H1 (cell line): ENCODE measurements around the gene DEPP1. TPM values are rescaled to one million over a fixed set of nuclear protein-coding genes. Genes with fewer than 3 reads are reported as not detected.

ENCODE experiments used
- CEBPB ChIP-seq: IDR thresholded peaks from 2 replicates; pipeline ENCODE4 v1.6.1; 2012; ENCODE audit warnings: low read depth, low read length
- EP300 ChIP-seq, 2 experiments: IDR thresholded peaks; 1 replicate in 1 of 2; 2 replicates in 1 of 2; pipeline ENCODE4 v1.6.1; 2011 to 2012; ENCODE audit warnings: low read depth in 2 of 2, low read length in 2 of 2, mild to moderate bottlenecking in 2 of 2, borderline replicate concordance in 1 of 2, inconsistent platforms in 1 of 2, moderate library complexity in 1 of 2
- HDAC6 ChIP-seq: IDR thresholded peaks from one replicate; pipeline ENCODE4 v1.7.1; 2012; ENCODE audit warnings: low read depth, mild to moderate bottlenecking, inconsistent platforms, low read length, moderate library complexity
- SUZ12 ChIP-seq: fragments of 200-600 bp; sonication (generic); IDR thresholded peaks from 2 replicates; pipeline ENCODE4 v1.6.1; 2012; ENCODE audit warnings: mild to moderate bottlenecking, inconsistent platforms, low read length, moderate library complexity, mixed read lengths
- TAF1 ChIP-seq: IDR thresholded peaks from 2 replicates; pipeline ENCODE4 v1.6.1; 2011; ENCODE audit warnings: mild to moderate bottlenecking, low read depth, low read length
- polyA plus RNA-seq, 7 experiments: library from polyadenylated mRNA; depleted of rRNA in 3 of 7; stranded (reverse) in 5 of 7; unstranded in 2 of 7; fragments of >200 nt in 5 of 7; fragments of 200-250 nt in 2 of 7; gene quantifications; 1 replicate in 5 of 7; 2 replicates in 1 of 7; 4 replicates in 1 of 7; pipeline versions ENCODE4 v1.2.1 to v1.2.3, GENCODE V29; 2011 to 2013; ENCODE audit warnings: missing spikeins in 2 of 7, mixed read lengths in 2 of 7
- total RNA-seq: library from RNA; stranded (reverse); fragmentation: NEBNext Ultra II Directional; extraction: Animal tissue kit (Norgen Biotek cat#: 25700); gene quantifications from 2 replicates; pipeline ENCODE4 v1.2.1, GENCODE V29; 2021
- TF ChIP-seq, protein P1 (sequence below): IDR thresholded peaks from 2 replicates; pipeline ENCODE4 v1.6.1; 2011; ENCODE audit warnings: low read depth, mild to moderate bottlenecking, low read length; ENCODE audit not compliant: insufficient read depth
- TF ChIP-seq, protein P2 (sequence below): fragments of 300-600 bp; sonication (generic); IDR thresholded peaks from 2 replicates; pipeline ENCODE4 v1.7.1; 2012; ENCODE audit warnings: low read length, moderate library complexity, mild to moderate bottlenecking, inconsistent platforms; ENCODE audit not compliant: insufficient replicate concordance
- TF ChIP-seq, protein P3 (sequence below): IDR thresholded peaks from 2 replicates; pipeline ENCODE4 v1.6.1; 2011; ENCODE audit warnings: low read length, improper control_type of control experiment

Gene DEPP1
- total and polyA plus RNA-seq, 2 of the 8 experiments (the other 6 are each of a cell fraction or from before 2014, with no cell fraction given), result 0.67 to 4.5 TPM

DNA sequence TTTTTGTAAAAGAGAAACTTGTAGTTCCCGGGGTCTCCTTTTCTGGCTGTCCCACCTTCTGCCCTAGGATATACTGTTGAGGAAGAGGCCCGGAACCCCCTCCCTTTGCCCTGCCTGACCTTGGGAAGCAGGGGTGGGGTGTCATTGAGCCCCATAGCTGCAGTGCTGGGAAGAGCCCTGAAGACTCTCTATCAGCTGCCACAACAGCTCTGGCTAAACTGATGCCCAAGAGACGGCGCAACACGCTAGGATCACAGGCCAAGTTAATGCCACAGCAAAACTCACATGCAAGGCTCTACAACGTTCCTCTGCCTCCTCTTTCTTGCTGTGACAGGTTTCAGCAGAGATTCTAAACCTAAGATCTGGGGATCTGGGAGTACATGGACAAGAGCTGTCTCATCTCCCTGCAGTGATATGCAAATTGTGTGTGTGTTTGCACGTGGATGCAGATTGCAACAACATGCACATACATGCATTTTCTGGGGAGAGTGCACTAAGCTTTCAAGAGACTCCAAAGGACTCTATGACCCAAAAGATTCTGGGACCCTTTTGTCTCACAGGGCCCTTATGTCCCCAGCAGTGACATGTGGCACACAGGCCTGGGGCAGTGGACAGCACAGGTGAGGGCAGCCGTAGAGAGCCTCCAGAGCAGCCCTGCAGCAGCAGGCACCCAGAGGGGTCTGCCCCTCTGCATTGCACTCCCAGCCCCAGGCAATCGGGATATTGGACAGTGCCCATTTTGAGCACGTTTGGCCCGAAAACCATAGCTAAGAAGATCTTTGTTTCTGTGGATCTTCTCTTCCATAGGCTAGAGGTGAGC lies 16.5 kb downstream of the DEPP1 start (continued):
- TF ChIP-seq, protein P1, sequence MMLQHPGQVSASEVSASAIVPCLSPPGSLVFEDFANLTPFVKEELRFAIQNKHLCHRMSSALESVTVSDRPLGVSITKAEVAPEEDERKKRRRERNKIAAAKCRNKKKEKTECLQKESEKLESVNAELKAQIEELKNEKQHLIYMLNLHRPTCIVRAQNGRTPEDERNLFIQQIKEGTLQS, result no peak
- TF ChIP-seq TAF1 (no peak), SUZ12 (no peak), HDAC6 (no peak), CEBPB (no peak), EP300 (IDR thresholded peaks at IDR 0.05; ENCODE audit: borderline replicate concordance in 1 of 2, low read depth in 2 of 2, low read length in 2 of 2) (no peak)
- TF ChIP-seq, protein P2, sequence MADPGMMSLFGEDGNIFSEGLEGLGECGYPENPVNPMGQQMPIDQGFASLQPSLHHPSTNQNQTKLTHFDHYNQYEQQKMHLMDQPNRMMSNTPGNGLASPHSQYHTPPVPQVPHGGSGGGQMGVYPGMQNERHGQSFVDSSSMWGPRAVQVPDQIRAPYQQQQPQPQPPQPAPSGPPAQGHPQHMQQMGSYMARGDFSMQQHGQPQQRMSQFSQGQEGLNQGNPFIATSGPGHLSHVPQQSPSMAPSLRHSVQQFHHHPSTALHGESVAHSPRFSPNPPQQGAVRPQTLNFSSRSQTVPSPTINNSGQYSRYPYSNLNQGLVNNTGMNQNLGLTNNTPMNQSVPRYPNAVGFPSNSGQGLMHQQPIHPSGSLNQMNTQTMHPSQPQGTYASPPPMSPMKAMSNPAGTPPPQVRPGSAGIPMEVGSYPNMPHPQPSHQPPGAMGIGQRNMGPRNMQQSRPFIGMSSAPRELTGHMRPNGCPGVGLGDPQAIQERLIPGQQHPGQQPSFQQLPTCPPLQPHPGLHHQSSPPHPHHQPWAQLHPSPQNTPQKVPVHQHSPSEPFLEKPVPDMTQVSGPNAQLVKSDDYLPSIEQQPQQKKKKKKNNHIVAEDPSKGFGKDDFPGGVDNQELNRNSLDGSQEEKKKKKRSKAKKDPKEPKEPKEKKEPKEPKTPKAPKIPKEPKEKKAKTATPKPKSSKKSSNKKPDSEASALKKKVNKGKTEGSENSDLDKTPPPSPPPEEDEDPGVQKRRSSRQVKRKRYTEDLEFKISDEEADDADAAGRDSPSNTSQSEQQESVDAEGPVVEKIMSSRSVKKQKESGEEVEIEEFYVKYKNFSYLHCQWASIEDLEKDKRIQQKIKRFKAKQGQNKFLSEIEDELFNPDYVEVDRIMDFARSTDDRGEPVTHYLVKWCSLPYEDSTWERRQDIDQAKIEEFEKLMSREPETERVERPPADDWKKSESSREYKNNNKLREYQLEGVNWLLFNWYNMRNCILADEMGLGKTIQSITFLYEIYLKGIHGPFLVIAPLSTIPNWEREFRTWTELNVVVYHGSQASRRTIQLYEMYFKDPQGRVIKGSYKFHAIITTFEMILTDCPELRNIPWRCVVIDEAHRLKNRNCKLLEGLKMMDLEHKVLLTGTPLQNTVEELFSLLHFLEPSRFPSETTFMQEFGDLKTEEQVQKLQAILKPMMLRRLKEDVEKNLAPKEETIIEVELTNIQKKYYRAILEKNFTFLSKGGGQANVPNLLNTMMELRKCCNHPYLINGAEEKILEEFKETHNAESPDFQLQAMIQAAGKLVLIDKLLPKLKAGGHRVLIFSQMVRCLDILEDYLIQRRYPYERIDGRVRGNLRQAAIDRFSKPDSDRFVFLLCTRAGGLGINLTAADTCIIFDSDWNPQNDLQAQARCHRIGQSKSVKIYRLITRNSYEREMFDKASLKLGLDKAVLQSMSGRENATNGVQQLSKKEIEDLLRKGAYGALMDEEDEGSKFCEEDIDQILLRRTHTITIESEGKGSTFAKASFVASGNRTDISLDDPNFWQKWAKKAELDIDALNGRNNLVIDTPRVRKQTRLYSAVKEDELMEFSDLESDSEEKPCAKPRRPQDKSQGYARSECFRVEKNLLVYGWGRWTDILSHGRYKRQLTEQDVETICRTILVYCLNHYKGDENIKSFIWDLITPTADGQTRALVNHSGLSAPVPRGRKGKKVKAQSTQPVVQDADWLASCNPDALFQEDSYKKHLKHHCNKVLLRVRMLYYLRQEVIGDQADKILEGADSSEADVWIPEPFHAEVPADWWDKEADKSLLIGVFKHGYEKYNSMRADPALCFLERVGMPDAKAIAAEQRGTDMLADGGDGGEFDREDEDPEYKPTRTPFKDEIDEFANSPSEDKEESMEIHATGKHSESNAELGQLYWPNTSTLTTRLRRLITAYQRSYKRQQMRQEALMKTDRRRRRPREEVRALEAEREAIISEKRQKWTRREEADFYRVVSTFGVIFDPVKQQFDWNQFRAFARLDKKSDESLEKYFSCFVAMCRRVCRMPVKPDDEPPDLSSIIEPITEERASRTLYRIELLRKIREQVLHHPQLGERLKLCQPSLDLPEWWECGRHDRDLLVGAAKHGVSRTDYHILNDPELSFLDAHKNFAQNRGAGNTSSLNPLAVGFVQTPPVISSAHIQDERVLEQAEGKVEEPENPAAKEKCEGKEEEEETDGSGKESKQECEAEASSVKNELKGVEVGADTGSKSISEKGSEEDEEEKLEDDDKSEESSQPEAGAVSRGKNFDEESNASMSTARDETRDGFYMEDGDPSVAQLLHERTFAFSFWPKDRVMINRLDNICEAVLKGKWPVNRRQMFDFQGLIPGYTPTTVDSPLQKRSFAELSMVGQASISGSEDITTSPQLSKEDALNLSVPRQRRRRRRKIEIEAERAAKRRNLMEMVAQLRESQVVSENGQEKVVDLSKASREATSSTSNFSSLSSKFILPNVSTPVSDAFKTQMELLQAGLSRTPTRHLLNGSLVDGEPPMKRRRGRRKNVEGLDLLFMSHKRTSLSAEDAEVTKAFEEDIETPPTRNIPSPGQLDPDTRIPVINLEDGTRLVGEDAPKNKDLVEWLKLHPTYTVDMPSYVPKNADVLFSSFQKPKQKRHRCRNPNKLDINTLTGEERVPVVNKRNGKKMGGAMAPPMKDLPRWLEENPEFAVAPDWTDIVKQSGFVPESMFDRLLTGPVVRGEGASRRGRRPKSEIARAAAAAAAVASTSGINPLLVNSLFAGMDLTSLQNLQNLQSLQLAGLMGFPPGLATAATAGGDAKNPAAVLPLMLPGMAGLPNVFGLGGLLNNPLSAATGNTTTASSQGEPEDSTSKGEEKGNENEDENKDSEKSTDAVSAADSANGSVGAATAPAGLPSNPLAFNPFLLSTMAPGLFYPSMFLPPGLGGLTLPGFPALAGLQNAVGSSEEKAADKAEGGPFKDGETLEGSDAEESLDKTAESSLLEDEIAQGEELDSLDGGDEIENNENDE, result no peak
- TF ChIP-seq, protein P3, sequence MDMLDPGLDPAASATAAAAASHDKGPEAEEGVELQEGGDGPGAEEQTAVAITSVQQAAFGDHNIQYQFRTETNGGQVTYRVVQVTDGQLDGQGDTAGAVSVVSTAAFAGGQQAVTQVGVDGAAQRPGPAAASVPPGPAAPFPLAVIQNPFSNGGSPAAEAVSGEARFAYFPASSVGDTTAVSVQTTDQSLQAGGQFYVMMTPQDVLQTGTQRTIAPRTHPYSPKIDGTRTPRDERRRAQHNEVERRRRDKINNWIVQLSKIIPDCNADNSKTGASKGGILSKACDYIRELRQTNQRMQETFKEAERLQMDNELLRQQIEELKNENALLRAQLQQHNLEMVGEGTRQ, result no peak
